HG03045 (cell line): ENCODE data around the gene FCGR3A.
A peak's percentile ranks its signal among the peaks of the same experiment; 100 is the strongest.
"Not testable (repeated sequence)": the region's sequence is repeated elsewhere in the genome, so short reads cannot be mapped to it uniquely, and the experiment has no call there.

ENCODE experiments used
- ATAC-seq: cut with Tn5 transposase; IDR thresholded peaks from one replicate; pipeline ENCODE4 v1.9.1; 2021; ENCODE audit warnings: mild to moderate bottlenecking, moderate library complexity; ENCODE audit not compliant: unreplicated experiment

FCGR3A gene

GRCh38 chr1:161549652-161550051 lies at the start of gene FCGR3A:
FCGR3A (minus strand) TSS chr1:161549818; CDS start chr1:161549736, 82 bp downstream.
- ATAC-seq, result no peak

GRCh38 chr1:161597077-161597476 lies 47.5 kb upstream of the FCGR3A start:
- ATAC-seq, result not testable (repeated sequence)

DNA sequence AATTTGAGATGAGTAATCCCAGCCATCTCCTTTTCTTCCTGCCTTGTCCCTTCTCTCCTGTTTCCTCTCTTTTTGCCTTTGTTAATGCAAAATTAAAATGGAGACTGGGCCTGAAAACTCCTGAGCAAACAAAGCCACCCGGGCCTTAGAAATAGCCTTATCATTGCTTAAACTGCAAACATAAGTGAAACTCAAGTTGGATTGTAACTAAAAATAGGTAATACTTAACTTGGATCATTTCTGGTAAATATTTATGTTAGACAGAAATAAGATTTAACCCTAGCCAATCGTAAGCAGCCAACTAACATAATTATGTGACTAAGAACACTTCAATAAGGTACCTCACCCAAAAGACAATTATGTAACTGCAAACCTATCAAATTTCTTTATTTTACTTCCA lies 46.0 kb upstream of the FCGR3A start:
- not testable (repeated sequence) for ATAC-seq

GRCh38 chr1:161595173-161595572 lies 45.6 kb upstream of the FCGR3A start:
- not testable (repeated sequence) for ATAC-seq

- not testable (repeated sequence) for ATAC-seq
These were observed 44.8 kb upstream of the FCGR3A start for GRCh38 chr1:161594269-161594984.

- not testable (repeated sequence) for ATAC-seq
These were observed 43.6 kb upstream of the FCGR3A start for GRCh38 chr1:161593092-161593755.

DNA sequence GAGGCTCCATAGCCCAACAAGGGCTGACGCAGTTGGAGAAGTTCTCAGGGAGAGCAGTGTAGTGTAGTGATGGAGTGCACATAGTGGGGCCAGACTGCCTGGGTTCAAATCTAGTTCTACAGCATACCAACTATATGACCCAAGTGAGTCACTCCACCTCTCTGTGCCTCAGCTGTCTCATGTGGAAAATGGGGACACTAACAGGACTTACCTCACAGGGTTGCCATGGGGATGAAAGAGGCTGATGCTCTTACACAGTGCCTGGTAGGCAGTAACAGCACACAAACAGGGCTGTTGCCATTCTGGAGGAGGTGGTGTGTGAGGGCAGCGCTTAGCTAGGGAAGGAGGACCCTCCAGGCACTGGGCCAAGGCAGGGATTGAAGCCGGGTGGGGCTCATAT lies 43.0 kb upstream of the FCGR3A start:
- not testable (repeated sequence) for ATAC-seq

DNA sequence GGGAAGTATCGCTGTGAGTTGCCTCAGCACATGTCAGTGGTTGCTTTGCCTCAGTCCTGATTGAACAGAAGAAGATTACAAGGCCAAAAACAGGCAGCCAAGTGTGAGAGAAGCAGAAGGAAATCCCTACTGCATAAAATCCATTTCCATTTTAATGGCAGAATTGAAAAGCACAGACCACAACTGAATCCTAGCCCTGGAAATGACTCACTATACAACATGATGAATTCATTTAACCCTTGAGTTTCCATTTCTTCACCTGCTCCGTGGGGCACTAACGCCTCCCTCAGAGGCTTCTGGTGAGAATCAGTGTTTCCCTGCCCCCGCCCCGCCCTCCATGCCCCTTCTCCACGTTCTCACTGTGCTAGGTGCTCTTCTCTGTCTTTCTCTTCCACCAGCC lies 40.3 kb upstream of the FCGR3A start:
- ATAC-seq, result not testable (repeated sequence)

GRCh38 chr1:161589365-161589764 lies 39.7 kb upstream of the FCGR3A start:
- ATAC-seq, result not testable (repeated sequence)

DNA sequence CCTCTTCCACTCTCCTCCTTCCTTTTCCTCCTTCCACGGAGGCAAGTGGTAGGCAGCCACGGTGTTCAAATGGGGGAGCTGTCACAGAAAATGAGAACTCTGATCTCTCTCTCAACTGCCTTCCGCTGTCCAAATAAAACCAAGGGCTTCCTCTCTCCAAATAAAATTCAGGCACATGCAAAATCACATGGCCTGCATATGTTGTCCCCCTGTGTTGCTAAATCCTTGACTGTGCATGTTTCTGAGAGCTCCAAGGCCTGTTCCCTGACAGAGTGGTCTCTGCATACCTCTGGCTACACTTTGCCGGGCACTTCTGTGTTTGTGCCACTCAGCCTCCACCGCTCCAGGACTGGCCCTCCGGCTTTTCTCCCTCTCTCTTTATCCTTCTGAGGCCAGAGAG lies 39.0 kb upstream of the FCGR3A start:
- not testable (repeated sequence) for ATAC-seq

DNA sequence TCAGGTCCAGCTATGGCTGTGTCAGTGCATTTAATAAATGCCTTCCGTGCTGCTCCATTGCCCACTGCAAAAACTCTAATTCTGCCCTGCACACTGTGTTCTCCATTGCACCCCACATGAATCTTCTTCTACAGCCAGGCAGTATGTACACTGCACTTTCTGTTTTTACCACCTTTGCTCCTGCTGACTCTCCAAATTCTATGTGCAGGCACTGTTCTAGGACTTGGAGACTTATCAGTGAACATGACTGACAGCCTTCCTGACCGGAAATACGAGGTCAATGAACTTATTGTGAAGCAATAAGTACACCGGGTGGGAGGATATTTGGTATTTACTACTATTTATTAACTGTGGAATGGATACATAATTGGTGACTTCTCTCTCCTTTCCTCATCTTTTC lies 33.3 kb upstream of the FCGR3A start:
- ATAC-seq, result not testable (repeated sequence)

GRCh38 chr1:161580879-161581537 lies 31.4 kb upstream of the FCGR3A start:
- ATAC-seq, result peak; percentile 64

DNA sequence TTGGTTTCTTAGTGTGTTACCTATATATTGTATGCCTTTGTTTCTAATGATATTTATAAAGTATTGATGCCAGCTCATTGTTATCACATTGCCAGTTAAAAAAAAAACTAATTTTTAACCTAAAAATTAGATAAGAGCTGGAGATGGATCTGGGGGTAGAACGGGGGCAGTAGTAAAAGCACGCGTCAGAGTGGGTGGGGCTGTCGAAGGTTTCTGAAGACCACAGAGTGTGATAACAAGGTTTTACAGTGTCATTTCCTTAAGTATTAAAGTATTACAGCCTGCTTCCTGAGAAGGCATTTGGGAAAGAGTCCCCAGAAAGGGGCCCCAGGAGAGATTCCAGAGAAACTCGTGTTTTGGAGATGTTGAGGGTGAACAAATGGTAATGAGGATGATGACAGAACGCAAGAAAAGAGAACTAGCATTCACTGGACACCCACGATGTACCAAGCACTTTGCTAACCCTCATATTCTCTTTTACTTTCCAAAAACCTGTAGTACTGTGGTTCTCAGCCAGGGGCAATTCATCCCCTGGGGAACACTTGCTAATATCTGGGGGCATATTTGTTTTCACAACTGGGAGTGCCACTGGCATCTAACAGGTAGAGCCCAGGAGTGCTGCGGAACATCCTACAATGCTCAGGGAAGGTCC lies 30.4 kb upstream of the FCGR3A start:
- not testable (repeated sequence) for ATAC-seq

- not testable (repeated sequence) for ATAC-seq
These were observed 27.1 kb upstream of the FCGR3A start for GRCh38 chr1:161576676-161577075.

DNA sequence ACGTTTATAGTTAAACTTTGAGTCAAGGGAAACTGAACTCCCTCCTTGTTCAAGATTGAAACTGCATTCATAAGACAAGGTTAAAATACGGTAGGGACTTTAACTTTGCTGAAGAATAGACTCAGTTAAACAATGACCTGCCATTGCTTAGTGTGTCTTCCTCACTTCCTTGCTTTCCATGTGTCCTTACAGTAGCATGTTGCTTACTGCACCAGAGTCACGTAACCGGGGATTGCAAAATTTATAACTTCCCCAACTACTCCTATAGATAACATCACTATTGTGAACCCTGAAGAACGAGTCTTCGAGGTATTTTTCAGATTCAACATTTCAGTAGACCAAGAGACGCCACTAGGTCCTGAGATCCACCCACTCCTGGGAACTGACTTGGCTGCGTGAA lies 22.1 kb upstream of the FCGR3A start:
- ATAC-seq, result not testable (repeated sequence)

GRCh38 chr1:161566602-161566960 lies 17.0 kb upstream of the FCGR3A start:
- not testable (repeated sequence) for ATAC-seq

DNA sequence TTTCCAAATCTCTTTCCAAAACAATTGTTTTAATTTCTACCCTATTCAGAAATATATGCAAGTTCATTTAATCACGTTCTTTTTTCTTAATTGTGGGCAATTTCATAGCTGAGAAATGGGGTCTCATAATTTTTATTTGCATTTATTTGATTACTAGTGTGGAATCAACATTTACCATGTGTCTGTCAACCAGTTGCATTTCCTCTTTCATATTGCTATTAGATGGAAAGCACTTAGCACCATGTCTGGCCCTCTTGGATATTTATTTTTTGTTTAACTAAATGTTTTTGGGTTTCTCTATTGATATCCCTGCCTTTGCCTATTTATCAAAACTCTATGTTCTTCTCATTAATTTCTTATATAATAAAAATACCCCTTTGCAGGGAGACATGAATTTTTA lies 13.9 kb upstream of the FCGR3A start:
- ATAC-seq, result not testable (repeated sequence)

DNA sequence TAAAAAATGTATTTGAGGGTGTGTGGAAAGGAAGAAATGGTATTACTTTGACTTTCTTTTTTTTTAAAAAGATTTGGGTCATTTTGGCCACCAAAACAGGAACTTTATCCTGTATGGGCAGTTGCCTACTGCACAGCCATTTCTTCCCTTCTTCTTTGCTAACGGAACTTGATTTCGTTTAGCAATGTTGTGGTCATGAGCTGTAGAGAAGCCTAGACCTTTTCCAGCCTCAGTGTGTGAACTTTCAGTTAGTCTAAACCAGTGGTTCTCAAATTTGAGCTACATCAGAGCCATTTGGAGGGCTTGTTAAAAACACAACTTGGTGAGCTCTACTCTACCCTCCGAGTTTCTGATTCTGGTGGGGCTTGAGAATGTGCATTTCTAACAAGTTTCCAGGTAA lies 12.8 kb upstream of the FCGR3A start:
- not testable (repeated sequence) for ATAC-seq

GRCh38 chr1:161560960-161561715 lies 11.5 kb upstream of the FCGR3A start:
- not testable (repeated sequence) for ATAC-seq
